OCI-LY3 (cell line): Measurements from ENCODE around the gene CNIH2.
"Not testable (repeated sequence)": the region's sequence is repeated elsewhere in the genome, so short reads cannot be mapped to it uniquely, and the experiment has no call there.

Source experiments
- EZH2phosphoT487 ChIP-seq: fragments of 200-600 bp; shearing (Covaris generic); IDR thresholded peaks from 2 replicates; pipeline ENCODE4 v1.6.1; 2018; ENCODE audit warnings: antibody characterized with exemption, mixed run types, low read depth
- TF ChIP-seq, protein P1 (sequence below): fragments of 200-600, 300-600 bp; sonication (generic); IDR thresholded peaks from 2 replicates; pipeline ENCODE4 v1.5.1; 2014; ENCODE audit warnings: antibody characterized with exemption, low read length, low read depth

DNA sequence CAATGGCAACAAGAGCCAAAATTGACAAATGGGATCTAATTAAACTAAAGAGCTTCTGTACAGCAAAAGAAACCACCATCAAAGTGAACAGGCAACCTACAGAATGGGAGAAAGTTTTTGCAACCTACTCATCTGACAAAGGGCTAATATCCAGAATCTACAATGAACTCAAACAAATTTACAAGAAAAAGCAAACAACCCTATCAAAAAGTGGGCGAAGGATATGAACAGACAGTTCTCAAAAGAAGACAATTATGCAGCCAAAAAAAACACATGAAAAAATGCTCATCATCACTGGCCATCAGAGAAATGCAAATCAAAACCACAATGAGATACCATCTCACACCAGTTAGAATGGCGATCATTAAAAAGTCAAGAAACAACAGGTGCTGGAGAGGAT, 42.3 kb downstream of the CNIH2 start:
- TF ChIP-seq, protein P1, sequence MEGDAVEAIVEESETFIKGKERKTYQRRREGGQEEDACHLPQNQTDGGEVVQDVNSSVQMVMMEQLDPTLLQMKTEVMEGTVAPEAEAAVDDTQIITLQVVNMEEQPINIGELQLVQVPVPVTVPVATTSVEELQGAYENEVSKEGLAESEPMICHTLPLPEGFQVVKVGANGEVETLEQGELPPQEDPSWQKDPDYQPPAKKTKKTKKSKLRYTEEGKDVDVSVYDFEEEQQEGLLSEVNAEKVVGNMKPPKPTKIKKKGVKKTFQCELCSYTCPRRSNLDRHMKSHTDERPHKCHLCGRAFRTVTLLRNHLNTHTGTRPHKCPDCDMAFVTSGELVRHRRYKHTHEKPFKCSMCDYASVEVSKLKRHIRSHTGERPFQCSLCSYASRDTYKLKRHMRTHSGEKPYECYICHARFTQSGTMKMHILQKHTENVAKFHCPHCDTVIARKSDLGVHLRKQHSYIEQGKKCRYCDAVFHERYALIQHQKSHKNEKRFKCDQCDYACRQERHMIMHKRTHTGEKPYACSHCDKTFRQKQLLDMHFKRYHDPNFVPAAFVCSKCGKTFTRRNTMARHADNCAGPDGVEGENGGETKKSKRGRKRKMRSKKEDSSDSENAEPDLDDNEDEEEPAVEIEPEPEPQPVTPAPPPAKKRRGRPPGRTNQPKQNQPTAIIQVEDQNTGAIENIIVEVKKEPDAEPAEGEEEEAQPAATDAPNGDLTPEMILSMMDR = not testable (repeated sequence)
- not testable (repeated sequence) for TF ChIP-seq EZH2phosphoT487
